ENCODE data around the gene NUCB2. TPM values are rescaled to one million over a fixed set of nuclear protein-coding genes. Genes with fewer than 3 reads are reported as not detected.

Gene NUCB2
- total RNA-seq, 2 donors from 2014 or later: 60.9 to 111 TPM

DNA sequence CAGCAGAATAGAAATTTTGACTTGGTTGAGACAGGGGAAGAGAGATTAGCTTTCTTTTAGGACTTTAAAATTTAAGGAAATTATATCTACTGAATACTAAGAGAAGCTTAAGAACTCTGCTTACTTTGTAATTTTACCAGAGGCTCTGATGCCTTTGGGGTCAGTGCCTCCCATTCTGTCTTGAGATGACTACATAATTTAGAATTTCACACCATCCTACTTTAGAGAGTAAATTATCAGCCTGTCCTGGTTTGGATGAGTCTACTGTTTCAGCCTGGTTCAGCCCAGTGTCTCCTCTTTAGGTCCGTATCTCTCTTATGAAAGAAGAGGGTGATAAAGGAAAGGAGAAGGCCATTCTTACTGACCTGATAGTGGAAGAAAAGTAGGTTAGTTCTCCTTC lies 9.8 kb downstream of the NUCB2 start:
- Histone ChIP-seq H3K27me3 (no peaks in the 10 kb centered on the region), H3K9ac (ENCODE audit: low read depth in 2 of 2, low read length in 2 of 2) (no peak overlapping the region), H3K4me3 (no peak overlapping the region), H3K36me3 (no peaks in the 10 kb centered on the region), H3K4me1 (no peaks in the 10 kb centered on the region), H3K27ac (no peak overlapping the region), H3K9me3 (no peaks in the 10 kb centered on the region)
- intact Hi-C loops (cut with DNase I): no loop called here
- TF ChIP-seq, protein P1, sequence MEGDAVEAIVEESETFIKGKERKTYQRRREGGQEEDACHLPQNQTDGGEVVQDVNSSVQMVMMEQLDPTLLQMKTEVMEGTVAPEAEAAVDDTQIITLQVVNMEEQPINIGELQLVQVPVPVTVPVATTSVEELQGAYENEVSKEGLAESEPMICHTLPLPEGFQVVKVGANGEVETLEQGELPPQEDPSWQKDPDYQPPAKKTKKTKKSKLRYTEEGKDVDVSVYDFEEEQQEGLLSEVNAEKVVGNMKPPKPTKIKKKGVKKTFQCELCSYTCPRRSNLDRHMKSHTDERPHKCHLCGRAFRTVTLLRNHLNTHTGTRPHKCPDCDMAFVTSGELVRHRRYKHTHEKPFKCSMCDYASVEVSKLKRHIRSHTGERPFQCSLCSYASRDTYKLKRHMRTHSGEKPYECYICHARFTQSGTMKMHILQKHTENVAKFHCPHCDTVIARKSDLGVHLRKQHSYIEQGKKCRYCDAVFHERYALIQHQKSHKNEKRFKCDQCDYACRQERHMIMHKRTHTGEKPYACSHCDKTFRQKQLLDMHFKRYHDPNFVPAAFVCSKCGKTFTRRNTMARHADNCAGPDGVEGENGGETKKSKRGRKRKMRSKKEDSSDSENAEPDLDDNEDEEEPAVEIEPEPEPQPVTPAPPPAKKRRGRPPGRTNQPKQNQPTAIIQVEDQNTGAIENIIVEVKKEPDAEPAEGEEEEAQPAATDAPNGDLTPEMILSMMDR (IDR thresholded peaks at IDR 0.05): no peak
- no peak for DNase-seq

DNA sequence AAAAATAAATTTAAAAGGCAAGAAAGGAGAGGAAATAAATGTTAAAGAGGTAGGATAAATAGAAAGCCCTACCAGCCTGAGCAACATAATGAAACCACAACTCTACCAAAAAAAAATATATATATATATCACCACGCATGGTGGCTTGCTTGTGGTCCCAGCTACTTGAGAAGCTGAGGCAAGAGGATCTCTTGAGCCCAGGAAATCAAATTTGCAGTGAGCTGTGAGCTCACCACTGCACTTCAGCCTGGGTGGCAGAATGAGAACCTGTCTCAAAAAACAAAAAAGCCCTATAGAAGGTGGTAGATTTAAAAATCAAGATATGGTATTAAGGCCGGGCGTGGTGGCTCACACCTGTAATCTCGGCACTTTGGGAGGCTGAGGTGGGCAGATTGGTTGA lies 10.5 kb downstream of the NUCB2 start:
- TF ChIP-seq, protein P1 (IDR thresholded peaks at IDR 0.05): no peak
- H3K4me3 ChIP-seq: no peak overlapping the region
- no peaks in the 10 kb centered on the region for H3K9me3 ChIP-seq
- no peaks in the 10 kb centered on the region for H3K36me3 ChIP-seq
- H3K27ac ChIP-seq: no peak overlapping the region
- no peaks in the 10 kb centered on the region for H3K27me3 ChIP-seq
- intact Hi-C loops (cut with DNase I): no loop called here
- no peak for DNase-seq
- H3K4me1 ChIP-seq: no peaks in the 10 kb centered on the region
- no peak overlapping the region for H3K9ac ChIP-seq (ENCODE audit: low read depth in 2 of 2, low read length in 2 of 2)

DNA sequence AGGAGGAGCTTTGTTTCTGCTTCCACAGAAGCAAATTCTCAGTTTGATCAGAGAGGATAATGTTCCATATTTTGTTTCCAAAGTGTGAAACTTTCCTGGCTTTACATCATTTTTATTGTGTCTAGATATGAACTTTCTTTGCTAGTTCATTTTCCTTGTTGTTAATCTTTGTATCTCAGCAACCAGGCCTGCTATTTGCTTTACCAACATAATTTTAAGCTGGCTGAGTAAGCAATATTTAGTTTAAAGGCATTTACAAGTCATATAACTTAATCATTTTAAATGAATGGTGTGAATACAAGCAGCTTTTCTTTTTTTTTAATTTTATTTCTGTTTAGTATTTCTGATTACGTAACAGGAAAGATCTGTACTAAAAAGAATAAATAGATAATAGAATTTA lies 15.2 kb downstream of the NUCB2 start:
- no peak overlapping the region for H3K9ac ChIP-seq (ENCODE audit: low read depth in 2 of 2, low read length in 2 of 2)
- H3K4me1 ChIP-seq: no peaks in the 10 kb centered on the region
- intact Hi-C loops (cut with DNase I): no loop called here
- H3K4me3 ChIP-seq: no peak overlapping the region
- H3K9me3 ChIP-seq: no peaks in the 10 kb centered on the region
- H3K27ac ChIP-seq: no peak overlapping the region
- TF ChIP-seq, protein P1 (IDR thresholded peaks at IDR 0.05): no peak
- no peaks in the 10 kb centered on the region for H3K36me3 ChIP-seq
- no peaks in the 10 kb centered on the region for H3K27me3 ChIP-seq
- DNase-seq: no peak

DNA sequence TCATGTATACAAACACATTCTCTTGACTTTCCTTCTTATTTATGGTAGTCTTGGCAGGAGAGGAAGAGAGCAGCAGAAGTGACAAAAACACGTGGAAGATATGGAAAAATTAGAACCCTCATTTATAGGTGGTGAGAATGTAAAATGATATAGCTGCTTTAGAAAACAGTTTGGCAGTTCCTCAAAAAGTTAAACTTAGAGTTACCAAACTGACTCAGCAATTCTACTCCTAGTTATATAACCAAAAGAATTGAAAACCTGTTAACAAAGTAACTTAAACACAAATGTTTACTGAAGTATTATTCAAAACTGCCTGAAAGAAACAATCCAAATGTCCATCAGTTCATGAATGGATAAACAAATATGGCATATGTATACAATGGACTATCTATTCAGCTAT lies 16.8 kb downstream of the NUCB2 start:
- Histone ChIP-seq H3K4me1 (no peaks in the 10 kb centered on the region), H3K36me3 (no peaks in the 10 kb centered on the region), H3K9ac (ENCODE audit: low read depth in 2 of 2, low read length in 2 of 2) (no peak overlapping the region), H3K4me3 (no peak overlapping the region), H3K27ac (no peak overlapping the region), H3K9me3 (no peaks in the 10 kb centered on the region), H3K27me3 (no peaks in the 10 kb centered on the region)
- no peak for DNase-seq
- TF ChIP-seq, protein P1 (IDR thresholded peaks at IDR 0.05): no peak
- intact Hi-C loops (cut with DNase I): no loop called here

DNA sequence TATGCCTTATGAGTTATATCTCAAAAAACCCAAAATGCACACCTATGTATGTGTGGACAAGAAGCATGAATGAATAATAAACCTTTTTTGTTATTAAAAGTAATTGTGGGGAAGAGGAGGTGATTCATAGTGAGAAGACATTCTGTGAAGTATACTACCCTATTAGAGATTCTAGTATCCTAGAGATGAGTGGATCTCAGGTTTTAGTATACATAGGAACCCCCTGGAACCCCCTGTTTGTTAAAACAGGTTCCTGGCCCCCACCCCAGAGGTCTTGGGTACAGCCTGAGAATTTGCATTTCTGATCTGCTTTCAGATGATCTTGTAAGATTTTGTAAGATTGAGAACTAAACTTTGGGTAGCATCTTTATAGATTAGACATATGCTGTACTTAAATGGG lies 17.5 kb downstream of the NUCB2 start:
- Histone ChIP-seq H3K9ac (ENCODE audit: low read depth in 2 of 2, low read length in 2 of 2) (no peak overlapping the region), H3K4me3 (no peak overlapping the region), H3K27ac (no peak overlapping the region), H3K4me1 (no peaks in the 10 kb centered on the region), H3K9me3 (no peaks in the 10 kb centered on the region), H3K27me3 (no peaks in the 10 kb centered on the region), H3K36me3 (no peaks in the 10 kb centered on the region)
- TF ChIP-seq, protein P1 (IDR thresholded peaks at IDR 0.05): no peak
- no peak for DNase-seq
- intact Hi-C loops (cut with DNase I): no loop called here

All from colonic mucosa (tissue), 4 donors.